Esophagus muscularis mucosa (tissue), 4 donors: ENCODE data around the gene NUPR2. TPM values are rescaled to one million over a fixed set of nuclear protein-coding genes. Genes with fewer than 3 reads are reported as not detected.
A peak's percentile ranks its signal among the peaks of the same experiment; 100 is the strongest.
"Not testable (repeated sequence)": the region's sequence is repeated elsewhere in the genome, so short reads cannot be mapped to it uniquely, and the experiment has no call there.

Experiments
- DNase-seq: peaks from one replicate; pipeline ENCODE4 v3.0.0-alpha.2; 2017; ENCODE audit errors: extremely low spot score
- H3K27ac ChIP-seq, 4 donors: fragments of 200-600 bp; sonication (generic); replicated peaks in 1 of 4; 1 replicate in 3 of 4; 2 replicates in 1 of 4; pipeline ENCODE4 v1.5.1; 2016 to 2019; ENCODE audit warnings: mild to moderate bottlenecking in 1 of 4
- H3K27me3 ChIP-seq, 4 donors: fragments of 200-600 bp; sonication (generic); one replicate each; pipeline versions ENCODE4 v1.5.1 to v1.6.0; 2016 to 2019
- H3K36me3 ChIP-seq, 4 donors: fragments of 200-600 bp; sonication (generic); one replicate each; pipeline ENCODE4 v1.5.1; 2016 to 2019
- H3K4me1 ChIP-seq, 4 donors: fragments of 200-600 bp; sonication (generic); one replicate each; pipeline ENCODE4 v1.5.1; 2016 to 2019
- H3K4me3 ChIP-seq, 4 donors: fragments of 200-600 bp; sonication (generic); 1 replicate in 2 of 4; 2 replicates in 2 of 4; pipeline ENCODE4 v1.5.1; 2016 to 2019; ENCODE audit warnings: mild to moderate bottlenecking in 4 of 4, moderate library complexity in 1 of 4
- H3K9me3 ChIP-seq, 4 donors: fragments of 200-600 bp; sonication (generic); 1 replicate in 3 of 4; 2 replicates in 1 of 4; pipeline ENCODE4 v1.5.1; 2016 to 2019
- CTCF ChIP-seq, 3 experiments: fragments of 200-600 bp in 2 of 3; fragments of 450-650 bp in 1 of 3; sonication (generic) in 2 of 3; IDR thresholded peaks; one replicate each; pipeline ENCODE4 v1.5.1; 2017 to 2019; ENCODE audit warnings: antibody characterized with exemption in 3 of 3, mild to moderate bottlenecking in 2 of 3, moderate library complexity in 1 of 3
- EP300 ChIP-seq: sonication (generic); formaldehyde crosslinking; IDR thresholded peaks from one replicate; pipeline ENCODE4 v1.6.1; 2017; ENCODE audit warnings: antibody characterized with exemption
- POLR2A ChIP-seq: fragments of 450-650 bp; IDR thresholded peaks from one replicate; pipeline ENCODE4 v1.6.1; 2017; ENCODE audit warnings: antibody characterized with exemption, moderate library complexity, mild to moderate bottlenecking, low read depth
- POLR2AphosphoS5 ChIP-seq, 2 donors: sonication (generic); formaldehyde crosslinking; IDR thresholded peaks; one replicate each; pipeline ENCODE4 v1.6.1; 2017; ENCODE audit warnings: antibody characterized with exemption in 2 of 2
- WGBS: methylation state at CpG from one replicate; pipeline ENCODE4 v1.1.5; 2018; 5-methylcytosine and 5-hydroxymethylcytosine counted together
- intact Hi-C: fragments of 100-400 bp; cut with DNase I; formaldehyde crosslinking; loops from one replicate; pipeline ENCODE4 v1.15.1; 2023
- total RNA-seq, 4 donors: library from RNA; depleted of rRNA; stranded (reverse); fragments of >200 nt; gene quantifications; one replicate each; pipeline versions ENCODE4 v1.1.0 to v1.2.1, GENCODE V29; 2016

NUPR2 gene
- total RNA-seq, 4 donors from 2014 or later, result not detected

- no peak for TF ChIP-seq CTCF (IDR thresholded peaks at IDR 0.05)
- peak; percentile 77 for TF ChIP-seq POLR2A
- peak; percentile 91 to 97 for TF ChIP-seq POLR2AphosphoS5 (IDR thresholded peaks at IDR 0.05)
- no peak for TF ChIP-seq EP300
- H3K27ac ChIP-seq, result peak within 1 kb of the TSS; percentile 86 to 93 (median 92)
- 4% methylated on average over 42 of the region's 57 CpGs for WGBS
- intact Hi-C loops, result no loop called here
- H3K4me3 ChIP-seq, result peak within 1 kb of the TSS; percentile 76 to 92 (median 83)
- peaks cover 11 to 29% (median 23%) of the 10 kb centered on the region in 4 donors for H3K4me1 ChIP-seq
- peaks cover 0 to 5% (median 0%) of the 10 kb centered on the region in 4 donors for H3K27me3 ChIP-seq
- no peaks in the 10 kb centered on the region for H3K9me3 ChIP-seq
- peaks cover 29 to 32% (median 31%) of the 10 kb centered on the region in 4 donors for H3K36me3 ChIP-seq
- DNase-seq, result peak; percentile 99
Measured at GRCh38 chr7:56106108-56107073, 9.8 kb downstream of the NUPR2 start, which contains the start of gene CHCHD2. CHCHD2 (minus strand) TSS chr7:56106476; CDS start chr7:56106413, 63 bp downstream.

- TF ChIP-seq POLR2AphosphoS5 (IDR thresholded peaks at IDR 0.05), result no peak
- TF ChIP-seq EP300, result no peak
- no peak for TF ChIP-seq CTCF (IDR thresholded peaks at IDR 0.05)
- no peak for TF ChIP-seq POLR2A
- peaks cover 11 to 29% (median 23%) of the 10 kb centered on the region in 4 donors for H3K4me1 ChIP-seq
- peaks cover 38 to 41% (median 39%) of the 10 kb centered on the region in 4 donors for H3K36me3 ChIP-seq
- no peaks in the 10 kb centered on the region for H3K9me3 ChIP-seq
- H3K4me3 ChIP-seq, result peak overlapping the region; percentile 76 to 92 (median 83)
- no peaks in the 10 kb centered on the region for H3K27me3 ChIP-seq
- 21% methylated on average over 6 of the region's 6 CpGs for WGBS
- intact Hi-C loops, result no loop called here
- no peak for DNase-seq
- peak overlapping the region; percentile 86 to 93 (median 92) for H3K27ac ChIP-seq
Measured at GRCh38 chr7:56105508-56105907, 10.7 kb downstream of the NUPR2 start.

GRCh38 chr7:56104138-56104537 lies 12.1 kb downstream of the NUPR2 start:
- H3K36me3 ChIP-seq, result peaks cover 51 to 54% (median 53%) of the 10 kb centered on the region in 4 donors
- H3K4me3 ChIP-seq, intact Hi-C loops, H3K27me3 ChIP-seq, H3K27ac ChIP-seq, DNase-seq, H3K9me3 ChIP-seq: not testable (repeated sequence)
- 89% methylated on average over 9 of the region's 9 CpGs for whole genome bisulfite sequencing
- peaks cover 11 to 29% (median 23%) of the 10 kb centered on the region in 4 donors for H3K4me1 ChIP-seq

GRCh38 chr7:56099653-56100052 lies 16.6 kb downstream of the NUPR2 start:
- H3K4me1 ChIP-seq, result peaks cover 6 to 18% (median 12%) of the 10 kb centered on the region in 4 donors
- H3K27ac ChIP-seq, result no peak overlapping the region
- TF ChIP-seq POLR2AphosphoS5 (IDR thresholded peaks at IDR 0.05) (no peak), EP300 (no peak), POLR2A (no peak), CTCF (IDR thresholded peaks at IDR 0.05) (no peak)
- DNase-seq, result no peak
- intact Hi-C loops, result no loop called here
- no peak overlapping the region for H3K4me3 ChIP-seq
- H3K9me3 ChIP-seq, result no peaks in the 10 kb centered on the region
- peaks cover 52 to 62% (median 58%) of the 10 kb centered on the region in 4 donors for H3K36me3 ChIP-seq
- no peaks in the 10 kb centered on the region for H3K27me3 ChIP-seq
- WGBS, result 89% methylated on average over 3 of the region's 3 CpGs

GRCh38 chr7:56098187-56099008 lies 17.8 kb downstream of the NUPR2 start:
- H3K27me3 ChIP-seq, H3K27ac ChIP-seq, H3K9me3 ChIP-seq, intact Hi-C loops, H3K4me3 ChIP-seq, DNase-seq: not testable (repeated sequence)
- peaks cover under 1 to 12% (median 6%) of the 10 kb centered on the region in 4 donors for H3K4me1 ChIP-seq
- 89% methylated on average over 8 of the region's 8 CpGs for WGBS
- H3K36me3 ChIP-seq, result peaks cover 43 to 53% (median 46%) of the 10 kb centered on the region in 4 donors
